HT1080 (cell line): ENCODE results near the gene NAAA. TPM values are rescaled to one million over a fixed set of nuclear protein-coding genes. Genes with fewer than 3 reads are reported as not detected.
"Not testable (repeated sequence)": the region's sequence is repeated elsewhere in the genome, so short reads cannot be mapped to it uniquely, and the experiment has no call there.

Experiments used
- DNase-seq: peaks from one replicate; pipeline ENCODE4 v3.0.0-alpha.2; 2015; ENCODE audit warnings: low read depth
- total RNA-seq: library from RNA; depleted of rRNA; stranded (reverse); fragments of >200 nt; shearing (Covaris generic); gene quantifications from 2 replicates; pipeline ENCODE4 v1.2.3, GENCODE V29; 2014

Gene NAAA
- total RNA-seq, 1 experiment from 2014 or later = 1.4 TPM

GRCh38 chr4:75920327-75920726, 20.5 kb downstream of the NAAA start:
- no peak for DNase-seq

- no peak for DNase-seq
Observed at GRCh38 chr4:75919920-75920319, 20.9 kb downstream of the NAAA start.

- peak; percentile 32 for DNase-seq
Observed at GRCh38 chr4:75916091-75916661, 24.6 kb downstream of the NAAA start.

GRCh38 chr4:75912968-75913367, 27.8 kb downstream of the NAAA start:
- DNase-seq = no peak

- not testable (repeated sequence) for DNase-seq
Observed at GRCh38 chr4:75910831-75911230, 30.0 kb downstream of the NAAA start.

GRCh38 chr4:75909405-75909804, 31.4 kb downstream of the NAAA start:
- DNase-seq = no peak

GRCh38 chr4:75908555-75908954, 32.3 kb downstream of the NAAA start:
- DNase-seq = no peak

GRCh38 chr4:75907966-75908365, 32.8 kb downstream of the NAAA start:
- no peak for DNase-seq

GRCh38 chr4:75904076-75904475, 36.7 kb downstream of the NAAA start:
- no peak for DNase-seq

- no peak for DNase-seq
Observed at GRCh38 chr4:75902352-75902751, 38.5 kb downstream of the NAAA start, which contains the start of gene PPEF2. Gene PPEF2, minus strand, starts transcription at chr4:75902452. Its CDS starts 6,127 bp downstream, at chr4:75896325.

GRCh38 chr4:75898536-75898935, 42.3 kb downstream of the NAAA start:
- DNase-seq = no peak

GRCh38 chr4:75895744-75896314, 45.0 kb downstream of the NAAA start:
- DNase-seq = peak; percentile 31

GRCh38 chr4:75892508-75892907, 48.3 kb downstream of the NAAA start:
- no peak for DNase-seq

- DNase-seq = no peak
Observed at GRCh38 chr4:75891611-75892010, 49.2 kb downstream of the NAAA start.

- no peak for DNase-seq
Observed at GRCh38 chr4:75889537-75890199, 51.1 kb downstream of the NAAA start.

GRCh38 chr4:75886104-75886503, 54.7 kb downstream of the NAAA start:
- DNase-seq = no peak

GRCh38 chr4:75881476-75881875, 59.3 kb downstream of the NAAA start:
- DNase-seq = peak; percentile 27

- DNase-seq = no peak
Observed at GRCh38 chr4:75880278-75880677, 60.5 kb downstream of the NAAA start.

- DNase-seq = no peak
Observed at GRCh38 chr4:75878246-75878756, 62.5 kb downstream of the NAAA start.

- DNase-seq = no peak
Observed at GRCh38 chr4:75876218-75876617, 64.6 kb downstream of the NAAA start.

- DNase-seq = no peak
Observed at GRCh38 chr4:75869100-75869499, 71.7 kb downstream of the NAAA start.

- DNase-seq = no peak
Observed at GRCh38 chr4:75867130-75867529, 73.7 kb downstream of the NAAA start.
